ENCODE measurements around the gene SUPT7L.
A peak's percentile ranks its signal among the peaks of the same experiment; 100 is the strongest.
"Not testable (repeated sequence)": the region's sequence is repeated elsewhere in the genome, so short reads cannot be mapped to it uniquely, and the experiment has no call there.

SUPT7L gene

GRCh38 chr2:27636766-27637165, 26.6 kb downstream of the SUPT7L start:
- DNase-seq = peak; percentile 20

GRCh38 chr2:27634291-27634690, 29.1 kb downstream of the SUPT7L start:
- no peak for DNase-seq

DNA sequence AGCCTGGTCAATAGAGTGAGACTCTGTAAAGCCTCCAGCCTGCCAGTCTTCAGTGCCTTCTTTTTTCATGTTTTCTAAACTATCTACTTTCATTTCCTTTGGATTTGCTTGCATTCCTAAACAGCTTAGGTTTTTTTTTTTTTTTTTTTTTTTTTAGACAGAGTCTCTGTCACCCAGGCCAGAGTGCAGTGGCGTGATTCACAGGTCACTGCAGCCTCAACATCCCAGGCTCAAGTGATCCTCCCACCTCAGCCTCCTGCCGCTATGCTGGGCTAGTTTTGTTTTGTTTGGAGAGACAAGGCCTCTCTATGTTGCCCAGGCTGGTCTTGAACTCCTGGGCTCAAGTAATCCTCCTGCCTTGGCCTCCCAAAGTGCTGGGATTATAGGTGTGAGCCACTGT, 33.2 kb downstream of the SUPT7L start:
- not testable (repeated sequence) for DNase-seq

- peak; percentile 94 for DNase-seq
Measured at GRCh38 chr2:27628767-27629709, 34.4 kb downstream of the SUPT7L start, which contains the start of the genes CCDC121 and GPN1. TSS of gene CCDC121 (minus strand) at chr2:27629012. CDS start at chr2:27627799, 1,213 bp downstream. TSS of gene GPN1 (plus strand) at chr2:27629050. CDS start at chr2:27629059, 9 bp downstream.

DNA sequence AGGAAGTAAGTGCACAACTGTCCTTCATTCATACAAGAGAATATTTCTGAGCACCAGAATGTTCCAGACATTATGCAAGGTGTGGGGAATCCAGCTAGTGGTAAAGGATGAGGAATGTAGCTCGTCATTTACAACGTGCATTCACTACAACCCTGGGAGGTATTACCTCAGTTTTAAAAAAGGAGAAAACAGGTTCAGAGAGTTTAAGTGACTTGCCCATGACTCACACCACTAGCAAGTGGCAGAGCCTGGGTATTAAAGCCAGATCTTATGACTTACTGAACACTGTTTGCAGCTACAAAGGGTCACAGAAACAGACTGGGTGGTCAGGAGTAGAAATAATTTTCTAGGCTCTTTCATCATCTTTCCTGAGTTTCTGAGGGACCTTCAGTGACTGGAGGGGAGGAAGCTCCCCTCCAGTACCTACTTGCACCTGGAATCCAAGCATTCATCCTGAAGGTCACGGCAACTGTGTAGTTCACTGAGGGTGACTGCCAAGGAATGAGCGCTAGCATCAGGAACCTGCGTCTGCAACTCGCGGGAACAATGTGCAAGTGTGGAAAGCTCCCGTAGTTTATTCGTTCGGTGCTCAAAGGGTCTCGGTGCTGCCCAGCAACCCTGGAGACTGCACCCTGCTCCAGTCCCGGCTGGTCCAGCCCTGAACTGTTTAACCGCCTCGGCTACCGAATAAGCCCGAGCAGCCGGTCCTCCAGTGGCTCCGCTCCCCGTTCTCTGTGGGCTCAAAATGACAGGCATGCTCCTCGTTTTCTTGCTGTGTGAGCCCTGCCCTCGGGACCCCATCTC, 35.2 kb downstream of the SUPT7L start:
- DNase-seq = peak; percentile 79

- DNase-seq = not testable (repeated sequence)
Measured at GRCh38 chr2:27626921-27627320, 36.5 kb downstream of the SUPT7L start.

DNA sequence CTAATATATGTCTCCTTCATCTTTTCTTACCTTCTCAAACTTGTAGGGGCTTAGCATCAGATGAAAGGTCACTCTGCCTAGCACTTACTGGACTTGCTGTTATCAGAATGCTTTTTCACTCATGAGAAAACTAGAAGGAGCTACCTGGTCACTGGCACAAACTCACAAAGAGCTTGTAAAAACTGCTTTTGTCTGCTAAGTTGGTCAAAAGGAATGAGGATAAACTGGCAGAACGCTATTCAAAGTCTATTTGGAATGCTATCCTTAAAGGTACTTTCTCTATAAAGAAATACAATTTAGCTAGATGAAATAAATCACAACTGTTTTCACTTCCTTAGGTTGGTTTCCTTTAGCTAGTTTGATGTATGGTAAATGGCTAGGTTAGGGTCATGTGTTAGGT, 37.1 kb downstream of the SUPT7L start:
- not testable (repeated sequence) for DNase-seq

DNA sequence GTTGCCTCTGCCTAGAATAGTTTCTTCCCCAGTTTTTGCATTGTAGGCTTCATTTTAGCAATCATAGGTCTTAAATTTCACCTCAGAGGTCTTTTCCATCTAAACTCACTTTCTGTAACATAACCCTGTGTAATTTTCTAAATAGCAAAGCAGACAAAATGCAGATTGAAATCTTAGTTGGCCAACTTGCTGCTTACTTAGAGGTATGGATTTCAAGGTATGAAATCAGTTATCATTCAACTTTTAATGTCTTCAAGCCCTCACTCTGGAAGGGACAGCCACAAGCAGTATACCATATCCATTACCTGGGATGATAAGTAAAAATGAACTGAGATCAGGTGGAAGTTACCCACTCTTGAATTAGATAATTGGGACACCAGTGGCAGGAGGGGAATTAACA, 38.5 kb downstream of the SUPT7L start:
- no peak for DNase-seq

GRCh38 chr2:27622921-27623384, 40.5 kb downstream of the SUPT7L start:
- DNase-seq = peak; percentile 91

- DNase-seq = no peak
Measured at GRCh38 chr2:27621524-27621923, 41.9 kb downstream of the SUPT7L start.

- no peak for DNase-seq
Measured at GRCh38 chr2:27615316-27615715, 48.1 kb downstream of the SUPT7L start.

DNA sequence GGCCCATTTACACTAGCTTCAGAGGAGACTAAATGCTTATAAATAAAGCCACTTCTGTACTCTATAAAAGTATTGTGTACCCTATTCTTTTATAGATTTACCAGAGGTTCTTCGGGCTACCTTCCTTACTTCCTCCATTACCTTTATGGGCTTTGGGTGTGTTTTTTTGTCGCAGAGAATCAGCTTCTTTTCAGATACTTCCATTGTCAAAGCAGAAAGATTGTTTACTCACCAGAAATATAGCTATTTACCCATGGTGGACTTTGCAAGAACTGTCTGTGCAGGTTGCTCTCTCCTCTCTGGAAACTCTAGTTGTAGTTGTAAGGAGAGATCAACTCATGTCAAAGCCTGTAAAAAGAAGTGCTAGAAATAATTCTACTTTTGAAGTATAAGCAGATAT, 49.4 kb downstream of the SUPT7L start:
- no peak for DNase-seq

GRCh38 chr2:27606611-27607010, 56.8 kb downstream of the SUPT7L start:
- no peak for DNase-seq

Data from fibroblast of skin of scalp (primary cell).